NCI-H345 (cell line): Measurements from ENCODE around the gene FAM200B.

ENCODE experiments used
- DNase-seq: peaks from one replicate; lab custom pipeline; 2025; lab: John Stamatoyannopoulos, UW

Gene FAM200B

DNA sequence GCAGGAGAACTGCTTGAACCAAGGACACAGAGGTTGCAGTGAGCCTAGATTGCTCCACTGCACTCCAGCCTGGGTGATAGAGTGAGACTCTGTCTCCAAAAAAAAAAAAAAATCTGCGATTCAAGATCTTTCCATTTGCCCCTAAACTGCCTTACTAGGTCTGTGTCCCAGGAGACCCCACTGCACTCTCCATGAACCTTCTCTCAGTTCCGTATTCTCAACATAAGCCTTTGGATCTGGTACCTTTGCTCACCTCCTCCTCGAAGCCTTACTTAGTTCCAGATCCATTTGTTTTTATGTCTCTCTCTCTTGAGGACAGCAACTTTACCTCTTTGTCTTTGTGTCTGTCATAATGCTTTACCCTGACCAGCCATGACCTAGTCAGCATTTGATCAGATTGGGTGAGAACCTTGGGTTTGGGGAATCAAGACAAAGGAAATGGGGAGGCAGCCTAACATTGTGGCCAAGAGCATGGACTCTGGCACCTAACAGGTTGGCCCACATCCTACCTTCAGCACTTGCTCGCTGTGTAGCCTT is 55.0 kb downstream of the FAM200B start:
- DNase-seq = no peak

DNA sequence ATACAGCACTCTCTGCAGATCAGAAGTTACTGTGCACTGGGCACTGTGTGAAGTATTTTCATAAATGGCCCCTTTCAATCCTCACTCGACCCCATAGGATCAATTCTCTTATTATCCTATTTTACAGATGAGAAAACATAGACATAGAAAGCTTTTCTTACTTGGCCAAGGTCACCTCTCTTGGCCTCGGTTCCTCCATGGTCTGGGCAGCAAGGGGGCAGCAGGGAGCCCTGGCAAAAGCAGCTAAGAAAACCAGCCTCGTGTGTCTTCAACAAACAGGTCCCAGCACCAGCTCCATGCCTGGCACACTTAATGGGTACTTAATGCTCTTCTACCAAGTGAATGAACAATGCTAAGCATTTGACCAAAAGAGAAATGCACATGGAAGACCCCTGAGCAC is 55.6 kb downstream of the FAM200B start:
- DNase-seq = no peak

GRCh38 chr4:15738877-15739276 is 57.2 kb downstream of the FAM200B start:
- no peak for DNase-seq
